ENCODE results near the gene SGIP1.

Gene SGIP1

GRCh38 chr1:66737836-66738235 is 203.9 kb downstream of the SGIP1 start:
- TF ChIP-seq, protein P1, sequence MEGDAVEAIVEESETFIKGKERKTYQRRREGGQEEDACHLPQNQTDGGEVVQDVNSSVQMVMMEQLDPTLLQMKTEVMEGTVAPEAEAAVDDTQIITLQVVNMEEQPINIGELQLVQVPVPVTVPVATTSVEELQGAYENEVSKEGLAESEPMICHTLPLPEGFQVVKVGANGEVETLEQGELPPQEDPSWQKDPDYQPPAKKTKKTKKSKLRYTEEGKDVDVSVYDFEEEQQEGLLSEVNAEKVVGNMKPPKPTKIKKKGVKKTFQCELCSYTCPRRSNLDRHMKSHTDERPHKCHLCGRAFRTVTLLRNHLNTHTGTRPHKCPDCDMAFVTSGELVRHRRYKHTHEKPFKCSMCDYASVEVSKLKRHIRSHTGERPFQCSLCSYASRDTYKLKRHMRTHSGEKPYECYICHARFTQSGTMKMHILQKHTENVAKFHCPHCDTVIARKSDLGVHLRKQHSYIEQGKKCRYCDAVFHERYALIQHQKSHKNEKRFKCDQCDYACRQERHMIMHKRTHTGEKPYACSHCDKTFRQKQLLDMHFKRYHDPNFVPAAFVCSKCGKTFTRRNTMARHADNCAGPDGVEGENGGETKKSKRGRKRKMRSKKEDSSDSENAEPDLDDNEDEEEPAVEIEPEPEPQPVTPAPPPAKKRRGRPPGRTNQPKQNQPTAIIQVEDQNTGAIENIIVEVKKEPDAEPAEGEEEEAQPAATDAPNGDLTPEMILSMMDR (IDR thresholded peaks at IDR 0.05; ENCODE audit: low read depth, low read length) = no peak
- H3K4me3 ChIP-seq (ENCODE audit: low read depth, low read length) = no peak overlapping the region

DNA sequence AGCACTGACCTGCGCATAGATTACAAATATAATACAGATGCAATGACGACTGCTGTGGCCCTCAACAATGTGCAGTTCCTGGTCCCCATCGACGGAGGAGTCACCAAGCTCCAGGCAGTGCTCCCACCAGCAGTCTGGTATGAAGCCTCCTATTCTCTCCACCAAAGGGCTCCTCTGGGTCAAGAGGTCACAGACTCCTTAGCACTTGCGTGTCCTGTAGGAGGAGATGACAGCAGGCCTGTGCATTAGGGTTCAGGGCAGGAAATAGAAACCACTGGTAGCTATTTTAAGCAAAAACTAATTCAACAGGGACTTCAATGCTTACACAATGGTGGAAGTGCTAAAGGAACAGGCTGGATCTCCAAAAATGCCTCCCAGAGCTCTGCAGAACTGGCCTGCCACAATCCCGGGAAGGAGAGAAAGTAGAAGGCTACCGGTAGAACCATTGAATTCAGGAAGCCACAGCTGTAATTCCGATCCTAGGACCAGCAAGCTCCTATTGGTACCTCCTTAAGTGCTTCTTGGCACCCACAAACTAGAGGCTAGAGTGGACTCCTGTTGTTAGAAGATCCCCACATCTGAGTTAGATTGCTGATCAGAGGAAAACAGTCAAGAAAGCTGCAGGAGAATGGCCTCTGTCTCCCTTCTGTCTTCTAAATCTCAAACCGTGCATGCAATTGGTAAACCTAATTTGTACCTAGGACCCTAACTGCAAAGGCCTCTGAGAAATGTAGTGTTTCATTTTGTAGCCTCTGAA is 205.6 kb downstream of the SGIP1 start:
- TF ChIP-seq, protein P1 (IDR thresholded peaks at IDR 0.05; ENCODE audit: low read depth, low read length) = no peak
- no peak overlapping the region for H3K4me3 ChIP-seq (ENCODE audit: low read depth, low read length)

GRCh38 chr1:66745451-66745850 is 211.5 kb downstream of the SGIP1 start:
- TF ChIP-seq, protein P1 (IDR thresholded peaks at IDR 0.05; ENCODE audit: low read depth, low read length) = no peak
- no peak overlapping the region for H3K4me3 ChIP-seq (ENCODE audit: low read depth, low read length)

DNA sequence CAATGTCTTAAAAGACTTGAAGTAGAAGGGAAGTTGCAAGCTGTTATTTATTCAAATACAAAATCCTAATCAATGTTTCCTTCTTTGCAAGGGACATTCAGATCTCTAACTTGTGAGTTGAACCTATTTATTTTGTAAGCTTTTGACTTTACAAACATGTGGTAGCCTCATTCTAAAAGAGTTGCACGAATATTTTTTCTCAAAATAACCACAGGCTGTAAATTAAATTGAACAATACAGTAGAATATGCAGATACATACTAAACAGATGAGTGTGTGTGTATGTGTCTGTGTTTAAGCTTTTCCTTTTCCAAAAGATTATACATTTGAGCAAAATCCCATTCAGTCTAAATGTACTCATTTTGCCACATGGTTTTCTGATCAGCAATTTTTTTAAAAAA is 213.5 kb downstream of the SGIP1 start:
- H3K4me3 ChIP-seq (ENCODE audit: low read depth, low read length) = no peak overlapping the region
- TF ChIP-seq, protein P1 (IDR thresholded peaks at IDR 0.05; ENCODE audit: low read depth, low read length) = no peak

DNA sequence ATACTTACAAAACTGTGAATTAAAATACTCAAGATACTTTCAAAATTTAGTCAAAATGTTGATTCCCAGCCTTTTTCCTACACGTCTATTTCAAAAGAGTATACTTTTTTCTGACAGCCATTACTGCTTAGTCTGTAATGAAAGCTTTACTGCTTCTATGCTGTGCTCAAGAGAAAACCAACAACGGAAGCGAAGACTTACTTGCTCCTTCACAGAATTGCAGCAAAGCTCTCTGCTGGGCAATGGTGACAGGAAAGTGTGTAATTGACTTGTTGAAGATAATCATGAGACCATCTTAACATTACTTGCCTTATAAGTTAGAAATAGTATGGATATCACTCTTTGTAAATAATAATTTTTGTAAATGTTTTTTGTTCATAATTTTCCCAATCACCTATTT is 216.6 kb downstream of the SGIP1 start:
- TF ChIP-seq, protein P1 (IDR thresholded peaks at IDR 0.05; ENCODE audit: low read depth, low read length) = no peak
- no peak overlapping the region for H3K4me3 ChIP-seq (ENCODE audit: low read depth, low read length)

DNA sequence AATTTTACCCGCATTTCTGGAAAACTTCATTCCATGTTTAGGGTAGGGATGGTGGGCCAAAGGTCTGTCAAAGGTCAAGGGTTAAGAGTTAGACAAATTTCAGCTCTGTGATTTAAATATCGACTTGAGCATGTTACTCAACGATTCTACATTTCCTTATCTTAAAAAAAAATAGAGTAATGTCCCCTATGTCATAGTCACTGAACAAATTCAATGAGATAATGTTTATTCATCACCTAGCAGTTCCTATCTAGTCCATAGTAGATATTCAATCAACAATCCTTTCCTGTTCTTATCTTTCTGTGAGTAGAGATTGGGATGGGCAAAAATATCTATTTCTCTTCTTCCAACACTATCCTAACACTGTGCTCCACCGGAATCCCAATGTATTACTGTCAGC is 217.2 kb downstream of the SGIP1 start:
- TF ChIP-seq, protein P1 (IDR thresholded peaks at IDR 0.05; ENCODE audit: low read depth, low read length) = no peak
- H3K4me3 ChIP-seq (ENCODE audit: low read depth, low read length) = no peak overlapping the region

GRCh38 chr1:66752000-66752592 is 218.1 kb downstream of the SGIP1 start, which contains the start of gene DYNLT5:
DYNLT5 (plus strand) TSS chr1:66752459; CDS start chr1:66754659, 2,200 bp downstream.
- peak within 1 kb of the TSS; percentile 33; the same call in 1 of the 2 replicates for H3K4me3 ChIP-seq (ENCODE audit: low read depth, low read length)
- TF ChIP-seq, protein P1 (IDR thresholded peaks at IDR 0.05; ENCODE audit: low read depth, low read length) = no peak

All from WI38 (cell line).